NCI-H1417 (cell line): ENCODE data around the gene MPST.
A peak's percentile ranks its signal among the peaks of the same experiment; 100 is the strongest.
"Not testable (repeated sequence)": the region's sequence is repeated elsewhere in the genome, so short reads cannot be mapped to it uniquely, and the experiment has no call there.

Experiments used
- DNase-seq, 3 experiments: peaks; one replicate each; lab custom pipeline; 2025; lab: John Stamatoyannopoulos, UW

Gene MPST

DNA sequence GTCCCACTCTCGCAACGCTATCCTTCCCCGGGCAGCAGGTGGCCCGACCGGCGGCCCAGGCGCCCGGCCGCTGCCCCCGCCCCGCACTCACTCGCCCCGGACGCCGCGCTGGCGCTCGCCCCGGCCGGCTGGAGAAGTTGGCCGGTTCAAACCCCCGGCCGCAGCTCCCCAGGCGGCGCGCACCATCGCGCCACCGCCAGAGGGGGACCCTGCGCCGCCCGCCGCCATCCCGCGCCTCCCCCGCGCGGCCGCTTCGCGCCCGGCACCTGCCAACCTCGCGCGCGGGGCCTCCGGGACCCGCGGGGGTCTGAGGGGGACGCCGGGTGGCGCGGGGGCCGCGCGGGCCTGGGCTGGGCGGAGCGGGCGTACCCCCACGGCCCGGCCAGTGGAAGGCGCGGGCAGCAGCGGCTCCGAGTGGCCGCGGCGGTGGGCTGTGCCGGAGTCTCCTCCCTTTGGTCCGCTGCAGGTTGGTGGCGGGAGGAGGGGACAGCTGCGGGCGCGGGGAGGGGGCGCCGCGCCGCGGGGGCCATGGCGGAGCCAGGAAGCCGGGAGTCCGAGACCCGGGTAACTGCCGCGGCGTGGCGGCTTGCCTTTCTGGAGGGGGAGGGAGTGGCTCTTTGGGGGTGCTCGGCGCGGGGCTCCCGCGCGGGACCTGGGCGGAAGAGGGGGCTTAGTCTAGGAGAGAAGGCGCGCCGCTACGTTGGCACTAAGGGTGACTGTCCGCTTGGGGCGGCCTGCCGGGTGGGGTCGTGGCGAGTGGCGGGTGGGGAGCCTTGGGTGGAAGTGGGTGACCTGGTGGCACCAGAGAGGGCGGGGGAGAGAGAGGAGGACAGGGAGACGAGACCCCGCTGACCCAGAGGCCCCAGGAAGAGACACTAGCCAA is at the start of gene MPST, which contains the start of gene TST:
MPST (plus strand) TSS at position 434 of the 883 bp plus-strand sequence; CDS start at position 529, 95 bp downstream.
TST (minus strand) TSS at position 139 of the 883 bp plus-strand sequence. CDS start 715 bp downstream, outside the sequence.
- DNase-seq = peak; percentile 49 to 74 (median 69)

GRCh38 chr22:36971341-36972125 is 48.0 kb upstream of the MPST start:
- DNase-seq = peak in 2 of 3 experiments; percentile 7 to 56

- no peak for DNase-seq
Measured at GRCh38 chr22:36976606-36977005, 42.9 kb upstream of the MPST start.

GRCh38 chr22:36977401-36977861 is 42.1 kb upstream of the MPST start:
- DNase-seq = peak; percentile 7 to 64 (median 20)

GRCh38 chr22:36977947-36978660 is 41.4 kb upstream of the MPST start:
- DNase-seq = peak; percentile 67 to 85 (median 82)

GRCh38 chr22:36979016-36979910 is 40.3 kb upstream of the MPST start:
- DNase-seq = no peak

- no peak for DNase-seq
Measured at GRCh38 chr22:36981247-36981775, 38.2 kb upstream of the MPST start.

DNA sequence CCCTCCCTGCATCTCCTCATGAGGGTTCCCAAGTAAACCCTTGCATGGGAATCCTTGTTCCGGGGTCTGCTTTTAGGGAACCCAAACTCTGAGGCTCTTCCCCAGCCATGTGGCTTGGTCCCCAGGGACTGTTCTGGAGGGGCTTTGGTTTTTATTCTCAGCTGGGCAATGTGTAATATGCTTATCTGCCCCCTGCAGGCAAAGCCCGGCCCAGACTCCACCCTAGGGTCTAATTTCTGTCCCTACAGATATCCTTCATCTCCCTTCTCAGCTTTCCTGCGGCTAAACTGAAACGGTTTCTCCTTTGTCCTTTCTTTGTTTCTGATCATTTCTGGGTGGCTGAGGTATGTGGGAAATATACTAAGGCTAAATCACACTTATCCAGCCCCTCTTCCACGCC is 37.4 kb upstream of the MPST start:
- no peak for DNase-seq

DNA sequence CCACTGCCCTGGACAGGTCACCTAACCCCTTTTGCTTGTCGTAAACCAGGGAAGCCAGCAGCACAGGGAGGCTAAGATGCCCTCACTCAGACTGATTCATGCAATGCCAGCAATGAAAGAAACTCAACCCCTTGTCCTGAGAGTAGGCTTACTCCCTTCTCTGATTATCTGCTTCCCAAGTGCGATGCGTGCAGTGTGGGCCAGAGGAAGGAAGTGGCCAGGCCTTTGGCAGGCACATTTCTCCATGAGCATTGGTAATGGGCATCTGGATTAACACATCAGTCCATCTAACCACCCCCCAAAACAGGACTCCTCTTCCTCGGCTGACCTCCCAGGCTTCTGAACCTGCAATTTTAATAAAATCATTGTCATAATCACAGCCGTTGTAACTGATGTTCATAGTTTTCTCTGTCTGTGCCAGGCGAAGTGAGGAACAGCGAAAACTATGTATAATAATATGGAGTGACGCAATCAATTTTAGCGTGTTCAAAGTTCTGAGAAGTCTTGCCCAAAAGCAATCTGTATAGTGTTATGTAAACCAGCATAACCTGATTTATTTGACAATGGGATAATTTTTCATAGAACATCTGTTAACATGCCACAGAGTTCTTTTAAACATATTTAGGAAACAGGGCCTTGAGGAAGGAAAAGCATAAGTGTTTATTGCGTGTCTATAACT is 34.2 kb upstream of the MPST start:
- no peak for DNase-seq

GRCh38 chr22:36986242-36986821 is 33.2 kb upstream of the MPST start:
- DNase-seq = peak in 1 of 3 experiments; percentile 38

GRCh38 chr22:36988075-36988832 is 31.3 kb upstream of the MPST start:
- DNase-seq = no peak

- DNase-seq = not testable (repeated sequence)
Measured at GRCh38 chr22:36989012-36989411, 30.5 kb upstream of the MPST start.

DNA sequence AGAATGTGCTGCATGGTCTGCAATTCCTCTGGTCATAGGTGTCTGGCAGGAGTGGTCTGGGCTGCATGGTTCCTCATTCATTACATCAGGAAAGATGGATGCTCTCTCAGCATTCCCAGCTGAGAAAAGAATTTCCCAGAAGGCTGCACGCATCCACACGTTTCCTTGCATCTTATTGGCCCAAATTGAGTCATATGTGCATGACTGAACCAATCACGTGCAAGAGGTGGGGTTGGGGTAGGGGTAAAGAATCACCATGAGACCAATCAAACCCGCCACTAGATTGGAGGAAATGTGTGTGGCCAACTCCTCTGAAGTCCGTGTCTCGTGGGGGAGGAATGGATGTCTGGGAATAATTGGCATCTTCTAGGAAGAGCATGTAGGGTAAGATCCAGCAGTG is 29.1 kb upstream of the MPST start:
- no peak for DNase-seq

DNA sequence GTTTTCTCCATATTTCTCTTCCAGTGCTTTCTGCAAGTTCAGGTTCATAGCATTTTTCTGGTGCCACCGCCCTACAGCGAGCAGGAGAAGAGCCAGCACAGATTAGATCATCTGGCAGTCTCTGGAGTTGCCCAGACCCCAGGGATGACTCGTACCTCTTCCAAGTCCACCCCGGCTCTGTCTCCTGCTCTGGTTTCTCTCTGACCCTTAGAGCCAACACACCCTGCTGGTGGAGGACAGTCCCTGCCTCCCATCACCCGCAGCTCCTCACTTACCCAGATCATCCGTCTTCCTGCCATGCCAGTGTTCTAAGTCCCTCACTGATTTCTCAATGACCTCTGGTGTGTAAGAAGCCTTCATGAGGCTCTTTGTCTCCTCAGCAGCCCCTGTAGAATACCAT is 28.3 kb upstream of the MPST start:
- no peak for DNase-seq

GRCh38 chr22:36997746-36998145 is 21.8 kb upstream of the MPST start:
- DNase-seq = no peak

DNA sequence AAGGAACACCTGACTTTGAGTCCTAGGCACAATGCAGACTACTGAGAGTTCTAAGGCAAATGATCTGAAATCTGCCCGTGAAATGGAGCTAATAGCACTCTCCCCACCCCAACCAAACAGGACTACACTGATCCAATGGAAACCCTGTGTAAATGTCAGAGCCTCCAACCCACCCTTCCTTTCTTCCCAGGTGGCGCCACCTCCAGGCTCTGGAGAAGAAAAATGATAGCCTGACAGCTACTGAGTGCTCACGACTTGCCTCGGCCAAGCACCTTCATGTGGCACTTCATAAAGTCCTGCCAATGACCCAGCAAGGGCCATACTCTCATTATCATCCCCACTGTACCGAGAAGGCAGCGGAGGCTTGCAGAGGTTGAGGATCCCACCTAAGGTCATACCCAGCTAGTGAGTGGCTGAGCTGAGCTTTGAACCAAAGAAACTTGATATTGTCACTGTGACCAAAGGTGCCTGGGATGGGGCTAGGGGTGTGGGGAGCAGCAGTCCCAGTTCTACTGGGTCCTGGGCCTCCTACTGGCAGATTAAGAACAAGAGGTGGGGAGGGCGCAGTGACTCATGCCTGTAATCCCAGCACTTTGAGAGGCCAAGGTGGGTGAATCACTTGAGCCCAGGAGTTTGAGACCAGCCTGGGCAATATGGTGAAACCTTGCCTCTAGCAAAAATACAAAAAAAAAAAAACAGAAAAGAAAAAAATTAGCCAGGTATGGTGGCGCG is 20.8 kb upstream of the MPST start:
- no peak for DNase-seq

DNA sequence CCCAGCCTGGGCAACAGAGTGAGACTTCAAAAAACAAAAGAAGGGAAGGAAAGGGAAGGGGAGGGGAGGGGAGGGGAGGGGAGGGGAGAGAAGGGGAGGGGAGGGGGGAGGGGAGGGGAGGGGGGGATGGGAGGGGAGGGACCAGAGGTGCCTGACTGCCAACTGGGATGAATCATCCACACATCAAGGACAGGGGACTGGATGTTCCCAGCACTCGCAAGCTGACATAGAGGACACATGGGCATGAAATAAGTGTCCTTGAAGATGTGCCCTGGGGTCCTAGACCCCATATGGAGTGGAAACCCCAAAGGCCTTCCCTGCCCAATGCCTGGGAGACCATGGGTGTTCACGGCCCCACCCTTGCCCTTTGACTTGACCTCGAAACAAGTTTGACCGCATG is 20.1 kb upstream of the MPST start:
- DNase-seq = no peak
